HEK293T (cell line): ENCODE results near the gene DHX34.

Experiments
- CTCF ChIA-PET: fragments of 350-600 bp; formaldehyde crosslinking; extraction: SDS; loops from one replicate; lab custom pipeline; 2021; ENCODE audit warnings: antibody characterized with exemption, inconsistent platforms; lab: Yijun Ruan, JAX
- POLR2A ChIA-PET: fragments of 350-600 bp; formaldehyde crosslinking; extraction: SDS; loops from one replicate; lab custom pipeline; 2020; ENCODE audit warnings: antibody characterized with exemption, inconsistent platforms; lab: Yijun Ruan, JAX
- DNase-seq: peaks from one replicate; pipeline ENCODE4 v3.0.0; 2012; ENCODE audit warnings: mixed read lengths; ENCODE audit errors: extremely low spot score
- ARNT ChIP-seq: fragments of 450-650 bp; IDR thresholded peaks from 2 replicates; pipeline ENCODE4 v1.6.1; 2017; ENCODE audit warnings: mild to moderate bottlenecking
- BHLHE40 ChIP-seq: fragments of 450-650 bp; IDR thresholded peaks from 2 replicates; pipeline ENCODE4 v1.6.1; 2016; ENCODE audit warnings: mild to moderate bottlenecking, moderate library complexity, borderline replicate concordance
- CTBP1 ChIP-seq: fragments of 450-650 bp; IDR thresholded peaks from 2 replicates; pipeline ENCODE4 v1.6.1; 2016; ENCODE audit warnings: borderline replicate concordance
- ELF4 ChIP-seq: fragments of 450-650 bp; IDR thresholded peaks from 2 replicates; pipeline ENCODE4 v1.6.1; 2017; ENCODE audit warnings: antibody characterized with exemption
- FOXA1 ChIP-seq: fragments of 450-650 bp; IDR thresholded peaks from 2 replicates; pipeline ENCODE4 v1.6.1; 2016; ENCODE audit warnings: mild to moderate bottlenecking
- FOXK2 ChIP-seq: fragments of 450-650 bp; IDR thresholded peaks from 2 replicates; pipeline ENCODE4 v1.6.1; 2016; ENCODE audit warnings: mild to moderate bottlenecking
- FOXM1 ChIP-seq: fragments of 450-650 bp; IDR thresholded peaks from 2 replicates; pipeline ENCODE4 v1.6.1; 2017; ENCODE audit warnings: mild to moderate bottlenecking, borderline replicate concordance
- HDGF ChIP-seq: fragments of 450-650 bp; IDR thresholded peaks from 2 replicates; pipeline ENCODE4 v1.6.1; 2017; ENCODE audit warnings: antibody characterized with exemption, borderline replicate concordance
- L3MBTL2 ChIP-seq: fragments of 450-650 bp; conservative IDR thresholded peaks from 2 replicates; pipeline ENCODE4 v1.6.1; 2016; ENCODE audit warnings: mild to moderate bottlenecking
- LEF1 ChIP-seq: fragments of 450-650 bp; IDR thresholded peaks from 2 replicates; pipeline ENCODE4 v1.6.1; 2017; ENCODE audit warnings: mild to moderate bottlenecking, borderline replicate concordance
- NFRKB ChIP-seq: fragments of 450-650 bp; IDR thresholded peaks from 2 replicates; pipeline ENCODE4 v1.6.1; 2016; ENCODE audit warnings: mild to moderate bottlenecking, moderate library complexity
- SP1 ChIP-seq: fragments of 450-650 bp; IDR thresholded peaks from 2 replicates; pipeline ENCODE4 v1.6.1; 2017
- SUZ12 ChIP-seq: fragments of 450-650 bp; IDR thresholded peaks from 2 replicates; pipeline ENCODE4 v1.6.1; 2016; ENCODE audit warnings: mild to moderate bottlenecking
- TARDBP ChIP-seq: fragments of 450-650 bp; IDR thresholded peaks from 2 replicates; pipeline ENCODE4 v1.6.1; 2016
- ZNF384 ChIP-seq: fragments of 450-650 bp; IDR thresholded peaks from 2 replicates; pipeline ENCODE4 v1.6.1; 2016
- TF ChIP-seq, protein P1 (sequence below): fragments of 450-650 bp; IDR thresholded peaks from 2 replicates; pipeline ENCODE4 v1.6.1; 2016

Gene DHX34

DNA sequence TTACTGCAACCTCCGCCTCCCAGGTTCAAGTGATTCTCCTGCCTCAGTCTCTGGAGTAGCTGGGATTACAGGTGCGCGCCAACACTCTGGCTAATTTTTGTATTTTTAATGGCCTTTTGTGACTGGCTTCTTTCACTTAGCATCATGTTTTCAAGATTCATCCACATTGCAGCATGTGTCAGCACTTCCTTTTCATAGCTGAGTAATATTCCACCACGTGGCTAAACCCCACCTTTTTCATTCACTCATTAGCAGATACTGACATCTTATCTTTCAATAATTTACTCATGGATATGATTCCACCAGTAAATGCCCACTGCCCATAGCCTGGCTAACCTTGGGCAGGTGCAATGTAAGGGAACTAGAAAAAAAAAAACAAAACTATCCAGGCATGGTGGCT is 32.6 kb upstream of the DHX34 start:
- no peak for TF ChIP-seq ARNT
- TF ChIP-seq L3MBTL2 = no peak
- TF ChIP-seq SUZ12 = no peak
- no peak for TF ChIP-seq TARDBP
- no peak for TF ChIP-seq FOXK2
- no peak for TF ChIP-seq ZNF384
- TF ChIP-seq ELF4 = no peak
- no peak for TF ChIP-seq LEF1
- TF ChIP-seq, protein P1, sequence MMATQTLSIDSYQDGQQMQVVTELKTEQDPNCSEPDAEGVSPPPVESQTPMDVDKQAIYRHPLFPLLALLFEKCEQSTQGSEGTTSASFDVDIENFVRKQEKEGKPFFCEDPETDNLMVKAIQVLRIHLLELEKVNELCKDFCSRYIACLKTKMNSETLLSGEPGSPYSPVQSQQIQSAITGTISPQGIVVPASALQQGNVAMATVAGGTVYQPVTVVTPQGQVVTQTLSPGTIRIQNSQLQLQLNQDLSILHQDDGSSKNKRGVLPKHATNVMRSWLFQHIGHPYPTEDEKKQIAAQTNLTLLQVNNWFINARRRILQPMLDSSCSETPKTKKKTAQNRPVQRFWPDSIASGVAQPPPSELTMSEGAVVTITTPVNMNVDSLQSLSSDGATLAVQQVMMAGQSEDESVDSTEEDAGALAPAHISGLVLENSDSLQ = no peak
- no peak for TF ChIP-seq FOXM1
- TF ChIP-seq FOXA1 = no peak
- no peak for TF ChIP-seq SP1
- ChIA-PET POLR2A (no interaction called here), CTCF (no interaction called here)
- no peak for DNase-seq

DNA sequence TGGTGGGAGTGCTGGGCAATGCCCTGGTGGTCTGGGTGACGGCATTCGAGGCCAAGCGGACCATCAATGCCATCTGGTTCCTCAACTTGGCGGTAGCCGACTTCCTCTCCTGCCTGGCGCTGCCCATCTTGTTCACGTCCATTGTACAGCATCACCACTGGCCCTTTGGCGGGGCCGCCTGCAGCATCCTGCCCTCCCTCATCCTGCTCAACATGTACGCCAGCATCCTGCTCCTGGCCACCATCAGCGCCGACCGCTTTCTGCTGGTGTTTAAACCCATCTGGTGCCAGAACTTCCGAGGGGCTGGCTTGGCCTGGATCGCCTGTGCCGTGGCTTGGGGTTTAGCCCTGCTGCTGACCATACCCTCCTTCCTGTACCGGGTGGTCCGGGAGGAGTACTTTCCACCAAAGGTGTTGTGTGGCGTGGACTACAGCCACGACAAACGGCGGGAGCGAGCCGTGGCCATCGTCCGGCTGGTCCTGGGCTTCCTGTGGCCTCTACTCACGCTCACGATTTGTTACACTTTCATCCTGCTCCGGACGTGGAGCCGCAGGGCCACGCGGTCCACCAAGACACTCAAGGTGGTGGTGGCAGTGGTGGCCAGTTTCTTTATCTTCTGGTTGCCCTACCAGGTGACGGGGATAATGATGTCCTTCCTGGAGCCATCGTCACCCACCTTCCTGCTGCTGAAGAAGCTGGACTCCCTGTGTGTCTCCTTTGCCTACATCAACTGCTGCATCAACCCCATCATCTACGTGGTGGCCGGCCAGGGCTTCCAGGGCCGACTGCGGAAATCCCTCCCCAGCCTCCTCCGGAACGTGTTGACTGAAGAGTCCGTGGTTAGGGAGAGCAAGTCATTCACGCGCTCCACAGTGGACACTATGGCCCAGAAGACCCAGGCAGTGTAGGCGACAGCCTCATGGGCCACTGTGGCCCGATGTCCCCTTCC is 28.9 kb upstream of the DHX34 start:
- ChIA-PET CTCF (no interaction called here), POLR2A (no interaction called here)
- no peak for DNase-seq
- TF ChIP-seq FOXM1 (no peak), ARNT (no peak), CTBP1 (no peak), FOXA1 (no peak), SUZ12 (no peak), SP1 (no peak), TARDBP (no peak), NFRKB (no peak), HDGF (no peak), L3MBTL2 (no peak), LEF1 (no peak), FOXK2 (no peak), ZNF384 (no peak), BHLHE40 (no peak), ELF4 (no peak)
- TF ChIP-seq, protein P1 = no peak

DNA sequence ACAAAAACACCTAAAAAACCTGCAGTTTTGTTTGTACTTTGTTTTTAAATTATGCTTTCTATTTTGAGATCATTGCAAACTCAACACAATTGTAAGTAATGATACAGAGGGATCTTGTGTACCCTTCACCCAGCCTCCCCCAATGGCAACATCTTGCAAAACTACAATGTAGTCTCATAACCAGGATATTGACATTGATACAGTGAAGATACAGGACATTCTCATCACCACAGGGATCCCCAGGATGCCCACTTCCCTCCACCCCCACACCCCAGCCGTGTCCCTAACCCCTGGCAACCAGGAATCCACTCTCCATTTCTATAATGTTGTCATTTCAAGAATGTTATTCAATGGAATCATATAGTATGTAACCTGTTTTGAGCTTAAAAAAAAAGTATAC is 27.5 kb upstream of the DHX34 start:
- TF ChIP-seq SUZ12 (no peak), LEF1 (no peak), FOXK2 (no peak), ZNF384 (no peak), ARNT (no peak), NFRKB (no peak), ELF4 (no peak), FOXM1 (no peak), FOXA1 (no peak), L3MBTL2 (no peak), BHLHE40 (no peak), HDGF (no peak), TARDBP (no peak), CTBP1 (no peak), SP1 (no peak)
- TF ChIP-seq, protein P1 = no peak
- no peak for DNase-seq
- CTCF ChIA-PET = interaction anchor here (2.1 kb wide), 1 partner anchor 16 kb away, joined by 8 read pairs; no protein-coding TSS in a partner anchor
- POLR2A ChIA-PET = no interaction called here

DNA sequence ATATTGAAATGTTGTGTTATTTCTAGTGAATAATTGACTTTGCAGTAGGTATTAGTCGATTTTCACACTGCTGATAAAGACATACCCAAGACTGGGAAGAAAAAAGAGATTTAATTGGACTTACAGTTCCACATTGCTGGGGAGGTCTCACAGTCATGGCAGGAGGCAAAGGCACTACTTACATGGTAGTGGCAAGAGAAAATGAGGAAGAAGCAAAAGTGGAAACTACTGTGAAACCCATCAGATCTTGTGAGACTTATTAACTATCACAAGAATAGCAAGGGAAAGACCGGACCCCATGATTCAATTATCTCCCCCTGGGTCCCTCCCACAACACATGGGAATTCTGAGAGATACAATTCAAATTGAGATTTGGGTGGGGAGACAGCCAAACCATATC is 27.1 kb upstream of the DHX34 start:
- CTCF ChIA-PET = interaction anchor here (2.1 kb wide), 1 partner anchor 17 kb away, joined by 8 read pairs; no protein-coding TSS in a partner anchor
- POLR2A ChIA-PET = no interaction called here
- DNase-seq = no peak
- TF ChIP-seq ELF4 (no peak), L3MBTL2 (no peak), SP1 (no peak), ZNF384 (no peak)
- TF ChIP-seq, protein P1 = no peak

DNA sequence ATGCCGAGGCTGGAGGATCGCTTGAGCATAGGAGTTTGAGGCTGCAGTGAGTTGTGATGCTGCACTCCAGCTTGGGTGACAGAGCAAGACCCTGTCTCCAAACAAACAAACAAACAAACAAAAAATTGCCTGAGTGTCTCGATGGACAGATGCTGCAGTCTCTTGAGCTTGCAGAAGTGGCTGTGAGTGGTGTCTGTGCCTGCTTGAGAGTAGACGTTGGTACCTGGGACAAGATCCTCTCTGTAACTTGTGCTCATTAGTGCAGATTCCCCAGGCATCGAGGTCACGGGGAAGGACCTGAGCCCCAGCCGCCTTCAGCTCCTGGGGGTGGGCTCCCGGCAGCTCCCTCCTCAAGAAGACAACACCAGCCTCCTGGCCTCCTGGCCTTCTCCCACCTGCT is 25.7 kb upstream of the DHX34 start:
- POLR2A ChIA-PET = interaction anchor here (0.7 kb wide), 1 partner anchor 67 kb away, joined by 3 read pairs; no protein-coding TSS in a partner anchor
- no peak for DNase-seq
- CTCF ChIA-PET = interaction anchor here (2.1 kb wide), 1 partner anchor 18 kb away, joined by 8 read pairs; no protein-coding TSS in a partner anchor
- TF ChIP-seq FOXA1 (no peak), FOXM1 (no peak), BHLHE40 (no peak), HDGF (no peak)
